Renal cortical epithelial cell (primary cell): ENCODE results near the gene GNB1L. TPM values are rescaled to one million over a fixed set of nuclear protein-coding genes. Genes with fewer than 3 reads are reported as not detected.

Experiments used
- DNase-seq: peaks from one replicate; pipeline ENCODE4 v3.0.0-alpha.2; 2011; ENCODE audit warnings: low read depth
- total RNA-seq: library from RNA; depleted of rRNA; stranded (reverse); fragments of >200 nt; gene quantifications from 2 replicates; pipeline ENCODE4 v1.2.3, GENCODE V29; 2014

GNB1L gene
- total RNA-seq, 1 donor from 2014 or later, result 4.9 TPM

DNA sequence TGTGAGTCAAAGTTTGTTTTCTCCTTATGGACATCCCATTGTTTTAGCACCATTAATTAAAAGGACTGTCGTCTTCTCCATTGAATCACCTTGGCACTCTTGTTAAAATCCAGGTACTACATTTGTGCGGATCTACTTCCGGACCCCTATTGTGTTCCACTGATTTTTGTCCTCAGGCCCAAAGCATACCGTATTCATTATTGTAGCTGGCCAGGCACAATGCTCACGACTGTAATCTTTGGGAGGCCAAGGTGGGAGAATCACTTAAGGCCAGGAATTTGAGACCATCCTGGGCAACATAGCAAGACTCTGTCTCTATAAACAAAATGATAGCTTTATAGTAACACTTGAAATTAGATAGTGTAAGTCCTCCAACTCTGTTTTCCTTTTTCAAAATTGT lies 8.9 kb upstream of the GNB1L start:
- DNase-seq, result no peak

- no peak for DNase-seq
These were observed 8.1 kb upstream of the GNB1L start for GRCh38 chr22:19862619-19863246.

GRCh38 chr22:19859861-19860510 lies 5.3 kb upstream of the GNB1L start:
- DNase-seq, result no peak

GRCh38 chr22:19857382-19857781 lies 2.7 kb upstream of the GNB1L start:
- DNase-seq, result no peak

GRCh38 chr22:19855504-19856409 lies 1.1 kb upstream of the GNB1L start:
- peak; percentile 35 for DNase-seq

- DNase-seq, result no peak
These were observed 546 bp downstream of the GNB1L start for GRCh38 chr22:19853879-19854777.

- no peak for DNase-seq
These were observed 1.4 kb downstream of the GNB1L start for GRCh38 chr22:19853058-19853878.

GRCh38 chr22:19852177-19852781 lies 2.4 kb downstream of the GNB1L start:
- DNase-seq, result no peak

DNA sequence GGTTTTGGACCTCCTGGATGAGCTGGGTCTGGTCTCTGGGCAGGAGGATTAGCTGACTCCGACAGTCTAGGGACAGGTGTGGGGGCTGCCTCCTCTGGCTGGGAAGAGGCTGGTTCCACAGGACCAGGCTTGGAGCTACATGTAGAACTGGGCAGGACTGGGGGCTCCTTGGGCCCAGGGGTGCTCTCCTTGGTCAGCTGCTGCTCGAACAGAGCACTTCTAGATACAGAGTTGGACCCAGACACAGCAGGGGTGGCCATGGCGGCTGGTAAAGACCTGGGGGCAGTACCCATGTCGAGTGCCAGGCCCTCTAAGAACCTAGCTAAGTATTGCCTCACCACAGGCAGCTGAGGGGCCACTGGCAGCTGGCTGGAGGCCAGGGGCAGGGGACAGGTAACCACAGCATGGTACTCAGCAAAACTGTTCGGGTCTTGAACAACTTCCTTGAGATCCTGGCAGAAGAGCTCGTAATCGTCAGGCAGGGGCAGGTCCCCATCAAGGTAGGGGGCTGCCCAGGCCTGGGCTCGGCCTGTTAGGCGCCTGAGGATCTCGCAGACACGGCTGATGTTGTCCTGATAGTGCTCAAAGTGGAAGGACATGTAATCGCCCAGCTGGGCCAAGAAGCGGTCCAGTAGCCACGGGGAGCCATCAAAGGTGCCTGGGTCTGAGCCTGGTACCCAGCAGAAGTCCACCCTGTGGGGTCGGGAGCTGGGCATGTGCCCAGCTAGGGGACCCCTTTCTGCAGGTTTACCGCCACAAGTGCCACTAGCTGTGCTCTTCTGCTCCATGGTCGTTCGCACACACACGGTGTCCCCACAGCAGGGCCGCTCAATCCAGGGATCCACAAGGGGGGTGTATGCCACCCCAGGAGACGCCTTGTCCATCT lies 3.1 kb downstream of the GNB1L start:
- no peak for DNase-seq

DNA sequence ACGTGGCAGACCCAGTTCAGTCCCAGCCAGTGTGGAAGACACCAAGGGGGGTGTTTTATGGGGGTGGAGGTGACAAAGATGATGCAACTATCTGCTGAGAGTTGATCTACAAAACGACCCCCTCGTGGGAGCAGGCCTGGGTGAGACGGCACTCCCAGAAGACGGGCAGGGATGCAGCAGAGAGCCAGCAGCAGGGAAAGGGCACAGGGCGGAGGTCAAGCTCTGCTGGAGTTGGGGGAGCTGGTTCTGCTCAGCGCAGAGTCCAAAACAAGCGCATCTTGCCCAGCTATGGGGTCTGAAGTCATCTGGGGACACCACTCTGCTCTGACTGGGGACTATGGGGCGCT lies 3.9 kb downstream of the GNB1L start:
- DNase-seq, result no peak

GRCh38 chr22:19849835-19850762 lies 4.6 kb downstream of the GNB1L start:
- DNase-seq, result no peak

GRCh38 chr22:19848298-19849224 lies 6.1 kb downstream of the GNB1L start:
- peak; percentile 53 for DNase-seq

DNA sequence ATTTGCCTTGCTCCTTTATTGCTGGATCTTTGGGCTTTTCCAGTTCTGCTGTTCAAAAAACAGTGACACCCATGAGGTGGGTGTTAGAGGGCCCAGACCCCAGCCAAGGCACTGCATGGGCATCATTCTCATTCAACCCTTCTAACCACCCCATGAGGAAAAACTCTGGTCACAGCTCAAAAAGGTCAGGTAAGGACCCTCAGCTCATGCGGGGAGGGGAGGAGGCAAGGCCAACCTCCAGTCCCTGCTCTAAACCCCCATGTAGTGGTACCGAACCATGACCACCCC lies 7.4 kb downstream of the GNB1L start:
- DNase-seq, result no peak

- DNase-seq, result no peak
These were observed 7.9 kb downstream of the GNB1L start for GRCh38 chr22:19846620-19847344.

DNA sequence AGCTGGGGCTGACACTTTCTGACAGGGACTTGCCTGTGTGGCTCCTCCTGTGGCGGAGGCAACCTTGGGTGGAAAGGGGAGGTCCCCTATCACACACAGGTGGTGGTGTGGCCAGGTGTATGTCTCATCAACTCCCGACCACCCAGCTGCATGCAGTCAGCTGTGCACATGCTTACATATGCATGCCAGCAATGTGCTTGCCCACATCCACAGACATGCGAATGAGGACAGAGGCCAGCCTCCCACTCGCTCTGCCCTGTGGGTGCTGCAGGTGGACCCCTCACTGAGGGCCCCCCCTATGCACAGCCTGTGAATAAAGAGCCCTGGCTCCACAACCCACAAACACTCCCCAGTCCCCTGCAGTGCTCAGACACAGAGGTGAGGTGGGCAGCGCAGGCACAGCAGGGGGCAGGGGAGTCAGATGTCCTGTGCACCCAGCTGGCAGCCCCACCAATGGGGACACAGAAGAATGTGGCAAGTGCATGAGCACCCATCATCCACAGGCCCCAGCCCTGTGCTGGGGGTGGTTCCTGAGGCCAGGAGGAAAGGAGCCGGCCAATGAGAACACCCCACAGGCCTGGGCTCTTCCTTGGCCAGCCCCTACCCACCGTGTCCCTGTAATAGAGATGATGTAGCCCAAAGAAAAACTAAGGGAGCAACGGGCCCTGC lies 9.5 kb downstream of the GNB1L start:
- DNase-seq, result no peak

DNA sequence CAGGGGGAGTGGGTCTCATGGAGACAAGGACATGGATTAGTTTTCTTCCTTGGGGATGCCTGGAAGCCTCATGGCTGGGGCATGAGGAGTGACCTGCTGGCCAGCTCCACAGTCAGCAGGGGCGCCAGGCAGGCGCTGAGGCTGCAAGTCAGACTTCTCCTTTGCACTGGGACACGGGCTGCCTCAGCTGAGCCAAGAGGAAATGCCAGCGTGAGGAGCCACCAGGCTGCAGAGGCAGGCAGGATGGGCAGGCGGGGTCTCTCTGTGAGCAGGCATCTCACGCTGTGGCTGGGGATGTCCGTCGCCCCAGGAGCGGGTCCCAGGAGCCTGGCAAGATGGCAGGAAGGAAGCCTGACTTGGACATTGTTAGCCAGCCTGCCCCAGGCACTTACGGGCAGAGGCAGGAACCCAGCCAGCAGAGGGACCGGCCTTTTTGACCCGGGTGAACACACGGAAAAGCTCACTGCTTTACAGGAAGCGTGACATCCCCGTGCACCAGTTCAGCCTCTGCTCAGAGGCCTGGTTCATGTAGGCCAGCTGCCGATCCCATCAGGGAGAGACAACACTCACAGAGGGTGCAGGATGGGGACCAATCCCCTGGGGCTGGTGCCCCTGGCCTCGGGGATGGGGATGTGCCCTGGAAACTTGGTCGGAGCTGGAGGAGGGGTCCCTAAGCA lies 10.2 kb downstream of the GNB1L start:
- no peak for DNase-seq
